WTC11 (cell line): ENCODE data around the gene PUM1. TPM values are rescaled to one million over a fixed set of nuclear protein-coding genes. Genes with fewer than 3 reads are reported as not detected.

Source experiments
- ATAC-seq: fragments of 200-7000 bp; cut with Tn5 transposase; 2 replicates; pipeline ENCODE4 v1.10.0; 2021; ENCODE audit warnings: mild to moderate bottlenecking, moderate library complexity
- CTCF ChIA-PET: fragments of 300-600 bp; sonication (Branson Sonifier 250); formaldehyde crosslinking; loops from one replicate; lab custom pipeline; 2021; ENCODE audit warnings: antibody characterized with exemption; lab: Charles Lee
- POLR2A ChIA-PET: fragments of 350-600 bp; sonication (Branson Sonifier 250); formaldehyde crosslinking; loops from one replicate; lab custom pipeline; 2021; ENCODE audit warnings: antibody characterized with exemption; lab: Charles Lee
- DNase-seq: peaks from one replicate; pipeline ENCODE4 v3.0.0; 2021; ENCODE audit warnings: low spot score
- H3K27ac Mint-ChIP-seq: 2 replicates; pipeline ENCODE4 v1.8.0; 2021; ENCODE audit warnings: mixed read lengths
- H3K27me3 Mint-ChIP-seq: 2 replicates; pipeline ENCODE4 v1.8.0; 2021; ENCODE audit warnings: low read depth, mild to moderate bottlenecking, moderate library complexity, mixed read lengths
- H3K36me3 Mint-ChIP-seq: 2 replicates; pipeline ENCODE4 v1.8.0; 2021; ENCODE audit warnings: mixed read lengths
- H3K4me1 Mint-ChIP-seq: 2 replicates; pipeline ENCODE4 v1.8.0; 2022; ENCODE audit warnings: mixed read lengths
- H3K4me3 Mint-ChIP-seq: 2 replicates; pipeline ENCODE4 v1.8.0; 2021; ENCODE audit warnings: mild to moderate bottlenecking, moderate library complexity, mixed read lengths
- H3K9me3 Mint-ChIP-seq: 2 replicates; pipeline ENCODE4 v1.8.0; 2021; ENCODE audit warnings: mixed read lengths
- AR ChIP-seq: fragments of 250-450 bp; sonication (Bioruptor Pico); IDR thresholded peaks from 2 replicates; pipeline ENCODE4 v1.9.0; 2021; ENCODE audit warnings: mild to moderate bottlenecking
- ATF1 ChIP-seq: sonication (generic); formaldehyde crosslinking; IDR thresholded peaks from 2 replicates; pipeline ENCODE4 v1.8.1; 2023; ENCODE audit warnings: mild to moderate bottlenecking, moderate library complexity, missing genetic modification reagents
- CBFB ChIP-seq: sonication (generic); formaldehyde crosslinking; IDR thresholded peaks from 2 replicates; pipeline ENCODE4 v1.8.1; 2022; ENCODE audit warnings: mild to moderate bottlenecking, low read depth, missing genetic modification reagents
- CTCF ChIP-seq: fragments of 200-600 bp; IDR thresholded peaks from 2 replicates; pipeline ENCODE4 v1.8.0; 2022; ENCODE audit warnings: antibody characterized with exemption
- ETV6 ChIP-seq: sonication (generic); formaldehyde crosslinking; IDR thresholded peaks from 2 replicates; pipeline ENCODE4 v1.8.1; 2022; ENCODE audit warnings: mild to moderate bottlenecking, missing genetic modification reagents
- FOXJ3 ChIP-seq: sonication (generic); formaldehyde crosslinking; IDR thresholded peaks from 2 replicates; pipeline ENCODE4 v1.9.0; 2021; ENCODE audit warnings: missing genetic modification reagents, mild to moderate bottlenecking, borderline replicate concordance
- IRF2 ChIP-seq: sonication (generic); formaldehyde crosslinking; IDR thresholded peaks from 2 replicates; pipeline ENCODE4 v1.8.0; 2022; ENCODE audit warnings: low read depth, missing genetic modification reagents, borderline replicate concordance
- JAZF1 ChIP-seq: fragments of 250-450 bp; sonication (Bioruptor Pico); IDR thresholded peaks from 2 replicates; pipeline ENCODE4 v1.9.0; 2021; ENCODE audit warnings: moderate library complexity, mild to moderate bottlenecking, inconsistent platforms
- NFE2L1 ChIP-seq: sonication (generic); formaldehyde crosslinking; IDR thresholded peaks from 2 replicates; pipeline ENCODE4 v1.8.1; 2023; ENCODE audit warnings: missing genetic modification reagents
- NR1H2 ChIP-seq: sonication (generic); formaldehyde crosslinking; IDR thresholded peaks from 2 replicates; pipeline ENCODE4 v1.9.0; 2021; ENCODE audit warnings: mild to moderate bottlenecking, moderate library complexity, missing genetic modification reagents
- SMAD3 ChIP-seq: sonication (generic); formaldehyde crosslinking; IDR thresholded peaks from 2 replicates; pipeline ENCODE4 v1.8.0; 2022; ENCODE audit warnings: missing genetic modification reagents, mild to moderate bottlenecking, borderline replicate concordance
- SMAD4 ChIP-seq: sonication (generic); formaldehyde crosslinking; IDR thresholded peaks from 2 replicates; pipeline ENCODE4 v1.8.0; 2022; ENCODE audit warnings: mild to moderate bottlenecking, missing genetic modification reagents
- TEAD4 ChIP-seq: sonication (generic); formaldehyde crosslinking; IDR thresholded peaks from 2 replicates; pipeline ENCODE4 v1.8.0; 2022; ENCODE audit warnings: mild to moderate bottlenecking, missing genetic modification reagents
- ZNF219 ChIP-seq: sonication (generic); formaldehyde crosslinking; IDR thresholded peaks from 2 replicates; pipeline ENCODE4 v1.8.0; 2023; ENCODE audit warnings: missing genetic modification reagents, mild to moderate bottlenecking, borderline replicate concordance
- ZNF317 ChIP-seq: sonication (generic); formaldehyde crosslinking; IDR thresholded peaks from 2 replicates; pipeline ENCODE4 v1.8.1; 2023; ENCODE audit warnings: low read depth, mild to moderate bottlenecking, moderate library complexity, missing genetic modification reagents, borderline replicate concordance
- ZNF396 ChIP-seq: fragments of 250-450 bp; sonication (Bioruptor Pico); IDR thresholded peaks from 2 replicates; pipeline ENCODE4 v1.8.0; 2021; ENCODE audit warnings: mild to moderate bottlenecking, moderate library complexity, borderline replicate concordance
- ZNF423 ChIP-seq: fragments of 250-450 bp; sonication (Bioruptor Pico); IDR thresholded peaks from 2 replicates; pipeline ENCODE4 v2.1.2; 2022; ENCODE audit warnings: mild to moderate bottlenecking, moderate library complexity
- ZNF671 ChIP-seq: fragments of 250-450 bp; sonication (Bioruptor Pico); IDR thresholded peaks from 2 replicates; pipeline ENCODE4 v1.8.0; 2021; ENCODE audit warnings: mild to moderate bottlenecking
- total RNA-seq: library from RNA; stranded (reverse); gene quantifications from 3 replicates; pipeline ENCODE4 v1.2.3, GENCODE V29; 2021
- TF ChIP-seq, protein P1 (sequence below): sonication (generic); formaldehyde crosslinking; IDR thresholded peaks from 2 replicates; pipeline ENCODE4 v1.8.1; 2023; ENCODE audit warnings: mild to moderate bottlenecking, missing genetic modification reagents, moderate library complexity
- TF ChIP-seq, protein P2 (sequence below): sonication (generic); formaldehyde crosslinking; IDR thresholded peaks from 2 replicates; pipeline ENCODE4 v1.8.0; 2023; ENCODE audit warnings: mild to moderate bottlenecking, missing genetic modification reagents
- TF ChIP-seq, protein P3 (sequence below): fragments of 250-450 bp; sonication (Bioruptor Pico); IDR thresholded peaks from 2 replicates; pipeline ENCODE4 v1.9.0; 2021; ENCODE audit warnings: mild to moderate bottlenecking

Gene PUM1
- total RNA-seq, 1 experiment from 2014 or later, result 147 TPM

GRCh38 chr1:31102501-31102950, 37.0 kb upstream of the PUM1 start:
- Mint-ChIP-seq H3K36me3 (no peaks in the 10 kb centered on the region), H3K4me3 (no peak overlapping the region), H3K4me1 (peaks cover 8% of the 10 kb centered on the region), H3K9me3 (no peaks in the 10 kb centered on the region)
- POLR2A ChIA-PET, result no interaction called here
- no peak for TF ChIP-seq ZNF671 (CRISPR knock-in tag)
- TF ChIP-seq ZNF396 (CRISPR knock-in tag), result no peak
- no peak for TF ChIP-seq IRF2 (CRISPR knock-in tag)
- TF ChIP-seq JAZF1, result no peak
- TF ChIP-seq NFE2L1 (CRISPR knock-in tag), result no peak
- TF ChIP-seq, protein P1, sequence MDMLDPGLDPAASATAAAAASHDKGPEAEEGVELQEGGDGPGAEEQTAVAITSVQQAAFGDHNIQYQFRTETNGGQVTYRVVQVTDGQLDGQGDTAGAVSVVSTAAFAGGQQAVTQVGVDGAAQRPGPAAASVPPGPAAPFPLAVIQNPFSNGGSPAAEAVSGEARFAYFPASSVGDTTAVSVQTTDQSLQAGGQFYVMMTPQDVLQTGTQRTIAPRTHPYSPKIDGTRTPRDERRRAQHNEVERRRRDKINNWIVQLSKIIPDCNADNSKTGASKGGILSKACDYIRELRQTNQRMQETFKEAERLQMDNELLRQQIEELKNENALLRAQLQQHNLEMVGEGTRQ, result no peak; the same call in 1 of the 2 replicates
- no peak for TF ChIP-seq TEAD4 (CRISPR knock-in tag)
- TF ChIP-seq ETV6, result no peak
- TF ChIP-seq, all 79 proteins: peak for 0
- Mint-ChIP-seq H3K27ac (peak overlapping the region; percentile 65), H3K27me3 (no peaks in the 10 kb centered on the region)
- DNase-seq, result no peak
- CTCF ChIA-PET, result no interaction called here
- peak; percentile 36; the same call in 1 of the 2 replicates for ATAC-seq

DNA sequence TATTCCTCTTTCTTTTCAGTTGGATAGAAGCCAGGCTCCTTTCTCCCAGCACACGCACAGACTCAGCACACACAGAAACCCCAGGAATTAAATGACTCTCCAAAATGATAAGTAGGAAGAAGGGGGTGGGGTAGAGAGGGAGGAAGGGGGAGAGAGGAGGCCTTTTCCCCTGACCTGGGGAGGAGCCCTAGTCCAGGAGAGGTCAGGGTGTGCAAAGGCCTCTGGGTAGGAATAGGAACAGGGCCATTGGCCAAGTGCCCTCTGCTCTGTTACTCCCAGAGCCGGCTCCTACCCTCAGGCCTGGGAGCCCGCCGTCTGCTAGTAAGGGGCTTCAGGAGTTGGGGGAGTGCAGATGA, 35.6 kb upstream of the PUM1 start:
- ATAC-seq (peak; percentile 48; the same call in 1 of the 2 replicates), DNase-seq (no peak)
- POLR2A ChIA-PET, result interaction anchor here (0.7 kb wide), 1 partner anchor 25 kb away, joined by 4 read pairs; no protein-coding TSS in a partner anchor
- H3K27me3 Mint-ChIP-seq, result no peaks in the 10 kb centered on the region
- H3K4me1 Mint-ChIP-seq, result peaks cover 8% of the 10 kb centered on the region
- H3K4me3 Mint-ChIP-seq, result no peak overlapping the region
- no peaks in the 10 kb centered on the region for H3K9me3 Mint-ChIP-seq
- CTCF ChIA-PET, result interaction anchor here (1.1 kb wide), 1 partner anchor 21 kb away, joined by 3 read pairs; no protein-coding TSS in a partner anchor
- TF ChIP-seq ATF1 (CRISPR knock-in tag), result no peak
- TF ChIP-seq ZNF219 (CRISPR knock-in tag), result no peak
- TF ChIP-seq ZNF423 (CRISPR knock-in tag), result no peak
- no peak for TF ChIP-seq CBFB (CRISPR knock-in tag)
- TF ChIP-seq, all 79 proteins: peak for 0
- Mint-ChIP-seq H3K36me3 (no peaks in the 10 kb centered on the region), H3K27ac (no peak overlapping the region)

DNA sequence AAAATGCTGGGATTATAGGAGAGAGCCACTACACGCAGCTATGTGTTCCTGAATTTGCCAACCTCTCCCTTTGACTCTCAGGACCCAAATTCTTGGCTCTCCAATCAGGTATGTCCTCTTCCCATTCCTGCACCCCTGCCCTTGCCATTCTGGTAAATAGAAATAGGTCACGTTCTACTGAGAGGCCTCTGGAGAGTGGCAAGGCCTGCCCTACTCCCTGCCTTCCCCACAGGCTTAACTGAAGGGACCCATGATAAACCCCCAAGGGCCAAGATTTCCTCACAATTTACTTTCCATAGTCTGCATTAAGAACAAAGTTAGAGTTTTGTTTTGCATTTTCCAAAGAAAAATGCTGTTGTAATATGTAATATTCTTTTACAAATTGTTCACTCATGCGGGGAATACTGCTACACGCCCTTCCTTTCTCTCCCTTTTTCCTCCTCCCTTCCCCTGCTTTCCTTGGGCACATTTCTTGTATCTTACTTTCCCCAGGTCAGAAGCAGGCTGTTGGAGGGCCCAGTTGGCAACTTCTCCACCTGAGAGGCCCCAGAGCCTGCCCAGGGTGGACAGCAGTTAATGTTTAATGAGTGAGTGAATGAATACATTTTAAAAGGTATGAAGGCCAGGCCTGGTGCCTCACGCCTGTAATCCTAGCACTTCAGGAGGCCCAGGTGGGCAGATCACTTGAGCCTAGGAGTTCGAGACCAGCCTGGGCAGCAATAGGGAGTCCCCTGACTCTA, 33.9 kb upstream of the PUM1 start:
- no peak for ATAC-seq
- peaks cover 8% of the 10 kb centered on the region for H3K4me1 Mint-ChIP-seq
- peak overlapping the region; percentile 80; the same call in 1 of the 2 replicates for H3K27ac Mint-ChIP-seq
- H3K4me3 Mint-ChIP-seq, result no peak overlapping the region
- TF ChIP-seq AR (CRISPR knock-in tag) (no peak), FOXJ3 (CRISPR knock-in tag) (no peak), SMAD4 (no peak), SMAD3 (CRISPR knock-in tag) (no peak), ZNF317 (no peak), NR1H2 (CRISPR knock-in tag) (no peak), CTCF (no peak)
- TF ChIP-seq, protein P2, sequence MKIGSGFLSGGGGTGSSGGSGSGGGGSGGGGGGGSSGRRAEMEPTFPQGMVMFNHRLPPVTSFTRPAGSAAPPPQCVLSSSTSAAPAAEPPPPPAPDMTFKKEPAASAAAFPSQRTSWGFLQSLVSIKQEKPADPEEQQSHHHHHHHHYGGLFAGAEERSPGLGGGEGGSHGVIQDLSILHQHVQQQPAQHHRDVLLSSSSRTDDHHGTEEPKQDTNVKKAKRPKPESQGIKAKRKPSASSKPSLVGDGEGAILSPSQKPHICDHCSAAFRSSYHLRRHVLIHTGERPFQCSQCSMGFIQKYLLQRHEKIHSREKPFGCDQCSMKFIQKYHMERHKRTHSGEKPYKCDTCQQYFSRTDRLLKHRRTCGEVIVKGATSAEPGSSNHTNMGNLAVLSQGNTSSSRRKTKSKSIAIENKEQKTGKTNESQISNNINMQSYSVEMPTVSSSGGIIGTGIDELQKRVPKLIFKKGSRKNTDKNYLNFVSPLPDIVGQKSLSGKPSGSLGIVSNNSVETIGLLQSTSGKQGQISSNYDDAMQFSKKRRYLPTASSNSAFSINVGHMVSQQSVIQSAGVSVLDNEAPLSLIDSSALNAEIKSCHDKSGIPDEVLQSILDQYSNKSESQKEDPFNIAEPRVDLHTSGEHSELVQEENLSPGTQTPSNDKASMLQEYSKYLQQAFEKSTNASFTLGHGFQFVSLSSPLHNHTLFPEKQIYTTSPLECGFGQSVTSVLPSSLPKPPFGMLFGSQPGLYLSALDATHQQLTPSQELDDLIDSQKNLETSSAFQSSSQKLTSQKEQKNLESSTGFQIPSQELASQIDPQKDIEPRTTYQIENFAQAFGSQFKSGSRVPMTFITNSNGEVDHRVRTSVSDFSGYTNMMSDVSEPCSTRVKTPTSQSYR (CRISPR knock-in tag), result no peak
- TF ChIP-seq, protein P3, sequence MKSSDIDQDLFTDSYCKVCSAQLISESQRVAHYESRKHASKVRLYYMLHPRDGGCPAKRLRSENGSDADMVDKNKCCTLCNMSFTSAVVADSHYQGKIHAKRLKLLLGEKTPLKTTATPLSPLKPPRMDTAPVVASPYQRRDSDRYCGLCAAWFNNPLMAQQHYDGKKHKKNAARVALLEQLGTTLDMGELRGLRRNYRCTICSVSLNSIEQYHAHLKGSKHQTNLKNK (CRISPR knock-in tag), result no peak
- TF ChIP-seq, all 79 proteins: peak for 0
- DNase-seq, result no peak
- ChIA-PET CTCF (interaction anchor here (0.7 kb wide), 1 partner anchor 259 kb away, joined by 3 read pairs; no protein-coding TSS in a partner anchor), POLR2A (no interaction called here)
- H3K36me3 Mint-ChIP-seq, result no peaks in the 10 kb centered on the region
- no peaks in the 10 kb centered on the region for H3K27me3 Mint-ChIP-seq
- no peaks in the 10 kb centered on the region for H3K9me3 Mint-ChIP-seq
